Endothelial cell of umbilical vein (primary cell): ENCODE results near the gene KYNU. TPM values are rescaled to one million over a fixed set of nuclear protein-coding genes. Genes with fewer than 3 reads are reported as not detected.
"Not testable (repeated sequence)": the region's sequence is repeated elsewhere in the genome, so short reads cannot be mapped to it uniquely, and the experiment has no call there.

Experiments used
- BruUV-seq: library from RNA; stranded (reverse); fragments of 400-500 nt; replicated peaks from 2 replicates; lab custom pipeline; 2021; lab: Mats Ljungman, UMichigan
- CTCF ChIA-PET: fragments of 300-600, 350-600 bp; sonication (Branson Sonifier 250); formaldehyde crosslinking; loops from one replicate; lab custom pipeline; 2021; ENCODE audit warnings: antibody characterized with exemption, inconsistent platforms; lab: Charles Lee
- POLR2A ChIA-PET: fragments of 300-600, 350-600 bp; sonication (Branson Sonifier 250); formaldehyde crosslinking; loops from one replicate; lab custom pipeline; 2021; ENCODE audit warnings: antibody characterized with exemption, inconsistent platforms; lab: Charles Lee
- DNase-seq: peaks from one replicate; pipeline ENCODE4 v3.0.0-alpha.2; 2011; ENCODE audit warnings: low read depth, low spot score
- FAIRE-seq: peaks from 2 replicates; lab custom pipeline; 2011; peaks lifted over from hg19 to GRCh38; lab: Jason Lieb, UNC
- H2AFZ ChIP-seq: 2 replicates; pipeline ENCODE4 v1.6.0; 2012; ENCODE audit warnings: low read depth, low read length, control low read depth, inconsistent platforms
- H3K27ac ChIP-seq: 2 replicates; pipeline ENCODE4 v1.5.1; 2011; ENCODE audit warnings: low read depth, mild to moderate bottlenecking, control low read depth, low read length, moderate library complexity; ENCODE audit not compliant: insufficient read depth
- H3K27me3 ChIP-seq, 2 experiments: 2 replicates each; pipeline versions ENCODE4 v1.6.0 to v1.6.1; 2011; ENCODE audit warnings: low read length in 2 of 2, mixed read lengths in 1 of 2; ENCODE audit not compliant: control insufficient read depth in 2 of 2, insufficient read depth in 2 of 2
- H3K36me3 ChIP-seq, 2 experiments: 2 replicates in 1 of 2; 3 replicates in 1 of 2; pipeline ENCODE4 v1.5.1; 2011; ENCODE audit warnings: low read length in 2 of 2, mild to moderate bottlenecking in 1 of 2, moderate library complexity in 1 of 2; ENCODE audit not compliant: control insufficient read depth in 2 of 2, insufficient read depth in 2 of 2; ENCODE audit errors: extremely low read depth in 1 of 2
- H3K4me1 ChIP-seq: 3 replicates; pipeline ENCODE4 v1.5.1; 2011; ENCODE audit warnings: mild to moderate bottlenecking, low read length; ENCODE audit not compliant: control insufficient read depth, insufficient read depth; ENCODE audit errors: extremely low read depth
- H3K4me2 ChIP-seq: 2 replicates; pipeline ENCODE4 v1.6.1; 2011; ENCODE audit warnings: low read length, control low read depth, mixed read lengths; ENCODE audit not compliant: insufficient read depth
- H3K4me3 ChIP-seq, 3 experiments: fragments of 200-600 bp in 1 of 3; sonication (generic), shearing (Covaris generic) in 1 of 3; replicated peaks in 1 of 3; 2 replicates each; pipeline ENCODE4 v1.5.1; 2011 to 2016; ENCODE audit warnings: control low read depth in 3 of 3, low read length in 3 of 3, mild to moderate bottlenecking in 2 of 3, inconsistent platforms in 1 of 3, low read depth in 1 of 3, moderate library complexity in 1 of 3; ENCODE audit not compliant: insufficient read depth in 1 of 3
- H3K79me2 ChIP-seq: 2 replicates; pipeline ENCODE4 v1.6.0; 2012; ENCODE audit warnings: low read length, inconsistent platforms; ENCODE audit not compliant: control insufficient read depth, insufficient read depth
- H3K9ac ChIP-seq: replicated peaks from 2 replicates; pipeline ENCODE3; 2011; ENCODE audit warnings: low read length, control low read depth; ENCODE audit not compliant: insufficient read depth; ENCODE audit errors: extremely low read depth
- H3K9me1 ChIP-seq: replicated peaks from 3 replicates; pipeline ENCODE4 v1.6.0; 2011; ENCODE audit warnings: mild to moderate bottlenecking, low read length; ENCODE audit not compliant: control insufficient read depth, insufficient read depth; ENCODE audit errors: extremely low read depth
- H3K9me3 ChIP-seq: replicated peaks from 2 replicates; pipeline ENCODE4 v1.5.1; 2012; ENCODE audit warnings: low read length, inconsistent platforms; ENCODE audit not compliant: control insufficient read depth, insufficient read depth
- H4K20me1 ChIP-seq: replicated peaks from 2 replicates; pipeline ENCODE3; 2011; ENCODE audit warnings: mild to moderate bottlenecking, low read length; ENCODE audit not compliant: control insufficient read depth, insufficient read depth; ENCODE audit errors: extremely low read depth
- CTCF ChIP-seq, 2 donors: IDR thresholded peaks; 1 replicate in 1 of 2; 2 replicates in 1 of 2; pipeline ENCODE4 v1.5.1; 2011; ENCODE audit warnings: low read length in 2 of 2, mild to moderate bottlenecking in 2 of 2, moderate library complexity in 2 of 2, control low read depth in 1 of 2, inconsistent platforms in 1 of 2, low read depth in 1 of 2; ENCODE audit not compliant: insufficient read depth in 1 of 2; ENCODE audit errors: extremely low read depth in 1 of 2
- EZH2 ChIP-seq: IDR thresholded peaks from 2 replicates; pipeline ENCODE4 v1.6.1; 2012; ENCODE audit warnings: borderline replicate concordance, low read depth, mild to moderate bottlenecking, moderate library complexity, low read length, inconsistent platforms; ENCODE audit not compliant: severe bottlenecking
- FOS ChIP-seq: IDR thresholded peaks from 2 replicates; pipeline ENCODE4 v1.6.1; 2011; ENCODE audit warnings: mild to moderate bottlenecking, low read length, moderate library complexity, borderline replicate concordance; ENCODE audit not compliant: insufficient read depth
- GATA2 ChIP-seq: IDR thresholded peaks from 2 replicates; pipeline ENCODE4 v1.7.0; 2011; ENCODE audit warnings: low read depth, mild to moderate bottlenecking, moderate library complexity, mixed read lengths, low read length; ENCODE audit not compliant: insufficient read length, insufficient read depth
- JUN ChIP-seq: IDR thresholded peaks from 2 replicates; pipeline ENCODE4 v1.6.1; 2011; ENCODE audit warnings: borderline replicate concordance, low read depth; ENCODE audit not compliant: insufficient read length, insufficient read depth
- MAX ChIP-seq: IDR thresholded peaks from 2 replicates; pipeline ENCODE4 v1.6.1; 2011; ENCODE audit not compliant: insufficient read depth, insufficient read length
- MYC ChIP-seq: IDR thresholded peaks from one replicate; pipeline ENCODE4 v1.6.1; 2011; ENCODE audit warnings: mild to moderate bottlenecking, low read depth, low read length
- POLR2A ChIP-seq: IDR thresholded peaks from 2 replicates; pipeline ENCODE4 v1.6.1; 2012; ENCODE audit warnings: low read depth, mild to moderate bottlenecking, control low read depth, low read length
- POLR2AphosphoS5 ChIP-seq: IDR thresholded peaks from 2 replicates; pipeline ENCODE4 v1.6.1; 2012; ENCODE audit warnings: low read depth, mild to moderate bottlenecking, control low read depth, low read length, moderate library complexity; ENCODE audit not compliant: insufficient read depth
- dilution Hi-C: fragments of 300-500 bp; cut with MboI; formaldehyde crosslinking; loops from one replicate; pipeline ENCODE4 v1.15.0; 2019; ENCODE audit warnings: low sequenced_read_pairs; ENCODE audit not compliant: extremely low pct_ligation_motif_present
- intact Hi-C: fragments of 100-400 bp; cut with micrococcal nuclease; formaldehyde crosslinking; loops from one replicate; pipeline ENCODE4 v1.10.0; 2022
- polyA plus RNA-seq, 4 experiments: library from polyadenylated mRNA; depleted of rRNA in 3 of 4; stranded (reverse) in 3 of 4; unstranded in 1 of 4; fragments of >200 nt; gene quantifications; 2 replicates each; pipeline versions ENCODE4 v1.2.1 to v1.2.3, GENCODE V29; 2011 to 2012; ENCODE audit warnings: missing spikeins in 1 of 4
- total RNA-seq: library from RNA; stranded (reverse); gene quantifications from 2 replicates; pipeline ENCODE4 v1.2.3, GENCODE V29; 2021

KYNU gene
- total and polyA plus RNA-seq, 2 donors (not counting 3 experiments of a cell fraction or from before 2014, with no cell fraction given), result 0.04 TPM; not detected in 1

GRCh38 chr2:142946941-142947340 is 69.5 kb downstream of the KYNU start:
- TF ChIP-seq GATA2 (peak; percentile 62), POLR2AphosphoS5 (peak; percentile 33), POLR2A (no peak), MAX (no peak), FOS (peak; percentile 89), MYC (no peak), CTCF (IDR thresholded peaks at IDR 0.05; ENCODE audit: extremely low read depth in 1 of 2, insufficient read depth in 1 of 2, low read depth in 1 of 2, low read length in 2 of 2) (no peak), EZH2 (no peak), JUN (peak; percentile 43)
- peak overlapping the region; percentile 24 for H3K4me2 ChIP-seq
- dilution Hi-C loops (no loop called here), intact Hi-C loops (no loop called here)
- H3K36me3 ChIP-seq, result no peaks in the 10 kb centered on the region
- DNase-seq, result peak; percentile 55
- H3K27ac ChIP-seq, result peak overlapping the region; percentile 55
- no peaks in the 10 kb centered on the region for H4K20me1 ChIP-seq
- POLR2A ChIA-PET, result no interaction called here
- CTCF ChIA-PET, result interaction anchor here (1.4 kb wide), 1 partner anchor 28 kb away, joined by 3 read pairs; no protein-coding TSS in a partner anchor
- no peak for FAIRE-seq
- no TSS peak for BruUV-seq
- no peaks in the 10 kb centered on the region for H3K9me1 ChIP-seq
- peak overlapping the region; percentile 44 for H2AFZ ChIP-seq
- H3K79me2 ChIP-seq, result no peaks in the 10 kb centered on the region
- peaks cover 24% of the 10 kb centered on the region for H3K4me1 ChIP-seq
- no peaks in the 10 kb centered on the region for H3K9me3 ChIP-seq
- H3K9ac ChIP-seq, result no peak overlapping the region
- H3K27me3 ChIP-seq, result no peaks in the 10 kb centered on the region
- no peak overlapping the region for H3K4me3 ChIP-seq

- H3K9me1 ChIP-seq, dilution Hi-C loops, H3K9ac ChIP-seq, DNase-seq, BruUV-seq, H2AFZ ChIP-seq, H3K4me2 ChIP-seq, H4K20me1 ChIP-seq, FAIRE-seq, H3K27me3 ChIP-seq, H3K79me2 ChIP-seq, H3K9me3 ChIP-seq, H3K27ac ChIP-seq, POLR2A ChIA-PET, intact Hi-C loops, H3K36me3 ChIP-seq, CTCF ChIA-PET, H3K4me3 ChIP-seq: not testable (repeated sequence)
- H3K4me1 ChIP-seq, result peaks cover 24% of the 10 kb centered on the region
Measured at GRCh38 chr2:142948723-142949122, 71.3 kb downstream of the KYNU start.

GRCh38 chr2:142950323-142950722 is 72.9 kb downstream of the KYNU start:
- CTCF ChIA-PET, H3K27me3 ChIP-seq, H3K4me2 ChIP-seq, BruUV-seq, H3K27ac ChIP-seq, H3K79me2 ChIP-seq, H3K9me1 ChIP-seq, H3K9me3 ChIP-seq, DNase-seq, intact Hi-C loops, H3K4me3 ChIP-seq, POLR2A ChIA-PET, H4K20me1 ChIP-seq, FAIRE-seq, dilution Hi-C loops, H3K9ac ChIP-seq, H3K36me3 ChIP-seq, H2AFZ ChIP-seq: not testable (repeated sequence)
- H3K4me1 ChIP-seq, result peaks cover 29% of the 10 kb centered on the region
